ENCODE results near the gene COA8. TPM values are rescaled to one million over a fixed set of nuclear protein-coding genes. Genes with fewer than 3 reads are reported as not detected.

Gene COA8
- polyA plus RNA-seq, 1 donor, result 44.2 TPM

- DNase-seq, result no peak
Measured at GRCh38 chr14:103535081-103535890, 27.5 kb upstream of the COA8 start.

GRCh38 chr14:103535891-103536565 lies 26.7 kb upstream of the COA8 start:
- no peak for DNase-seq

- no peak for DNase-seq
Measured at GRCh38 chr14:103536693-103537092, 26.1 kb upstream of the COA8 start.

- DNase-seq, result no peak
Measured at GRCh38 chr14:103537175-103537990, 25.4 kb upstream of the COA8 start.

- no peak for DNase-seq
Measured at GRCh38 chr14:103538291-103539055, 24.3 kb upstream of the COA8 start.

GRCh38 chr14:103539056-103539825 lies 23.5 kb upstream of the COA8 start:
- DNase-seq, result no peak

- no peak for DNase-seq
Measured at GRCh38 chr14:103540821-103541708, 21.7 kb upstream of the COA8 start.

- no peak for DNase-seq
Measured at GRCh38 chr14:103541709-103542604, 20.8 kb upstream of the COA8 start.

GRCh38 chr14:103542605-103543088 lies 20.1 kb upstream of the COA8 start:
- no peak for DNase-seq

GRCh38 chr14:103543140-103543539 lies 19.6 kb upstream of the COA8 start:
- no peak for DNase-seq

GRCh38 chr14:103543721-103544387 lies 18.9 kb upstream of the COA8 start:
- no peak for DNase-seq

- DNase-seq, result no peak
Measured at GRCh38 chr14:103544388-103545218, 18.2 kb upstream of the COA8 start.

- no peak for DNase-seq
Measured at GRCh38 chr14:103545219-103545914, 17.4 kb upstream of the COA8 start.

- DNase-seq, result no peak
Measured at GRCh38 chr14:103545915-103546651, 16.7 kb upstream of the COA8 start.

- DNase-seq, result no peak
Measured at GRCh38 chr14:103546652-103547454, 15.9 kb upstream of the COA8 start.

Measured in left kidney (tissue), 2 donors.